Measurements from ENCODE around the gene SNU13. TPM values are rescaled to one million over a fixed set of nuclear protein-coding genes. Genes with fewer than 3 reads are reported as not detected.
A peak's percentile ranks its signal among the peaks of the same experiment; 100 is the strongest.

The SNU13 gene
- total RNA-seq, 3 donors from 2014 or later (not counting 1 experiment from before 2014, with no cell fraction given) = 100.0 to 106 (median 101) TPM

GRCh38 chr22:41702763-41703162 is 14.1 kb upstream of the SNU13 start:
- DNase-seq = no peak
- Histone ChIP-seq H3K36me3 (ENCODE audit: control insufficient read depth, insufficient read depth, low read length) (no peaks in the 10 kb centered on the region), H3K27me3 (ENCODE audit: control insufficient read depth, insufficient read depth, low read length) (no peaks in the 10 kb centered on the region), H3K4me3 (ENCODE audit: low read length) (no peak overlapping the region), H3K9me3 (ENCODE audit: control insufficient read depth, insufficient read depth, low read length) (no peaks in the 10 kb centered on the region), H3K4me1 (ENCODE audit: control insufficient read depth, insufficient read depth, low read length) (peaks cover 8% of the 10 kb centered on the region), H3K27ac (ENCODE audit: low read length) (no peak overlapping the region)
- Mint-ChIP-seq H3K4me3 (no peak overlapping the region), H3K36me3 (no peaks in the 10 kb centered on the region), H3K4me1 (peaks cover 0 to 5% of the 10 kb centered on the region in 2 donors), H3K9me3 (no peaks in the 10 kb centered on the region), H3K27me3 (ENCODE audit: low read depth in 2 of 2) (no peaks in the 10 kb centered on the region), H3K27ac (no peak overlapping the region)
- 95% methylated on average over 9 of the region's 9 CpGs for WGBS (ENCODE audit: insufficient coverage)
- no peak for ATAC-seq
- TF ChIP-seq, protein P1, sequence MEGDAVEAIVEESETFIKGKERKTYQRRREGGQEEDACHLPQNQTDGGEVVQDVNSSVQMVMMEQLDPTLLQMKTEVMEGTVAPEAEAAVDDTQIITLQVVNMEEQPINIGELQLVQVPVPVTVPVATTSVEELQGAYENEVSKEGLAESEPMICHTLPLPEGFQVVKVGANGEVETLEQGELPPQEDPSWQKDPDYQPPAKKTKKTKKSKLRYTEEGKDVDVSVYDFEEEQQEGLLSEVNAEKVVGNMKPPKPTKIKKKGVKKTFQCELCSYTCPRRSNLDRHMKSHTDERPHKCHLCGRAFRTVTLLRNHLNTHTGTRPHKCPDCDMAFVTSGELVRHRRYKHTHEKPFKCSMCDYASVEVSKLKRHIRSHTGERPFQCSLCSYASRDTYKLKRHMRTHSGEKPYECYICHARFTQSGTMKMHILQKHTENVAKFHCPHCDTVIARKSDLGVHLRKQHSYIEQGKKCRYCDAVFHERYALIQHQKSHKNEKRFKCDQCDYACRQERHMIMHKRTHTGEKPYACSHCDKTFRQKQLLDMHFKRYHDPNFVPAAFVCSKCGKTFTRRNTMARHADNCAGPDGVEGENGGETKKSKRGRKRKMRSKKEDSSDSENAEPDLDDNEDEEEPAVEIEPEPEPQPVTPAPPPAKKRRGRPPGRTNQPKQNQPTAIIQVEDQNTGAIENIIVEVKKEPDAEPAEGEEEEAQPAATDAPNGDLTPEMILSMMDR (IDR thresholded peaks at IDR 0.05) = no peak
- intact Hi-C loops (cut with micrococcal nuclease) = no loop called here

GRCh38 chr22:41700108-41700364 is 11.4 kb upstream of the SNU13 start:
- Mint-ChIP-seq H3K4me1 (peaks cover 6 to 13% of the 10 kb centered on the region in 2 donors), H3K9me3 (no peaks in the 10 kb centered on the region), H3K27ac (no peak overlapping the region), H3K36me3 (no peaks in the 10 kb centered on the region), H3K4me3 (no peak overlapping the region), H3K27me3 (ENCODE audit: low read depth in 2 of 2) (no peaks in the 10 kb centered on the region)
- Histone ChIP-seq H3K9me3 (ENCODE audit: control insufficient read depth, insufficient read depth, low read length) (no peaks in the 10 kb centered on the region), H3K4me3 (ENCODE audit: low read length) (no peak overlapping the region), H3K36me3 (ENCODE audit: control insufficient read depth, insufficient read depth, low read length) (no peaks in the 10 kb centered on the region), H3K4me1 (ENCODE audit: control insufficient read depth, insufficient read depth, low read length) (peaks cover 18% of the 10 kb centered on the region), H3K27me3 (ENCODE audit: control insufficient read depth, insufficient read depth, low read length) (no peaks in the 10 kb centered on the region), H3K27ac (ENCODE audit: low read length) (no peak overlapping the region)
- ATAC-seq = no peak
- no peak for DNase-seq
- intact Hi-C loops (cut with micrococcal nuclease) = no loop called here
- TF ChIP-seq, protein P1 (IDR thresholded peaks at IDR 0.05) = no peak
- WGBS (ENCODE audit: insufficient coverage) = 96% methylated on average over 16 of the region's 16 CpGs

DNA sequence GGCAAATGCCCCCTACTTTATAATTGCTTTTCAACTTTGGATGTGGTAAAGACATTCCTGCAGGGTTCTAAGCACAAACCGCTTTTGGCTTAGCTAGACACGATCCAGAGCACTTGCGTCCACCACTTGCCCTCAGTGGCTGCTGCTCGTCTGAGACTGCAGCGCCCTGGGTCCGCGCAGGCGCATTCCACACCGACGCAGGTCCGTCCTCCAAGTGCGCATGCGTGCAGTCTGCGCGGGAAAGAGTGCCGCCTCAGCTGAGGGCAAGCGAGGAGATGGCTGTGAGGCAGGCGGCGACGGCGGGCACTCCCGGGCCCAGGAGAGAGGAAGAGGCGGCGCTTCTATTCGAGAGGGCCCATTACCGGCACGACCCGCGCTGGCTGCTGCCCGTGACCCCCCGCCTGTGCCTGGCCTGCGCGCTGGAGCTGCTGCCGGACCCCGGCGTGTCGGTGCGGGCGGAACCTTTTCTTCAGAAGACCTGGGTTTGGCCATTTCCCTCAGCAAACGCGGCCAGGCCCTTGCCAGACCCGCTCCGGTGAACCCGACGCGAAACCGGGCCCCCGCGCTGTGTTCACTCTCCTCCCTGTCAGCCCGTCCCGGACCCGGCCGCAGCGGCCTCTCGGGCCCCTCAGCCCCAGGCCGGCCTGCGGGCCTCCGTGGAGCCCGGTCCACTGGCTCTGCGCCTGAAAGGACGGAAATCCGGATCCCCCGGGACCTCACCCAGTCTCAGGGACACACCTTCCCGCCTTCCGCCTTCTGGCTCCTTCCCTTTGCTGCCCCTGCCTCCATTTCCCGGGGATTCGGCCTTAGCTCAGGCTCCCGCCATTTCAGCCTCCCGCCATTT is 10.8 kb upstream of the SNU13 start, which contains the start of gene MEI1:
TSS of gene MEI1 (plus strand) at position 240 of the 844 bp plus-strand sequence. CDS start at position 276, 36 bp downstream.
- Histone ChIP-seq H3K4me1 (ENCODE audit: control insufficient read depth, insufficient read depth, low read length) (peaks cover 18% of the 10 kb centered on the region), H3K4me3 (ENCODE audit: low read length) (no peak within 1 kb of the TSS), H3K27me3 (ENCODE audit: control insufficient read depth, insufficient read depth, low read length) (no peaks in the 10 kb centered on the region), H3K27ac (ENCODE audit: low read length) (no peak within 1 kb of the TSS), H3K9me3 (ENCODE audit: control insufficient read depth, insufficient read depth, low read length) (no peaks in the 10 kb centered on the region), H3K36me3 (ENCODE audit: control insufficient read depth, insufficient read depth, low read length) (no peaks in the 10 kb centered on the region)
- intact Hi-C loops (cut with micrococcal nuclease) = no loop called here
- Mint-ChIP-seq H3K9me3 (no peaks in the 10 kb centered on the region), H3K4me3 (peak within 1 kb of the TSS; percentile 78), H3K27me3 (ENCODE audit: low read depth in 2 of 2) (no peaks in the 10 kb centered on the region), H3K36me3 (no peaks in the 10 kb centered on the region), H3K4me1 (peaks cover 6 to 13% of the 10 kb centered on the region in 2 donors), H3K27ac (peak within 1 kb of the TSS; percentile 45 to 63)
- DNase-seq (peak; percentile 77 to 97), ATAC-seq (peak; percentile 40 to 76 (median 76))
- TF ChIP-seq, protein P1 (IDR thresholded peaks at IDR 0.05) = no peak
- 53% methylated on average over 69 of the region's 69 CpGs for WGBS (ENCODE audit: insufficient coverage)

Data from natural killer cell (primary cell).